ENCODE results near the gene MAGEA9.

DNA sequence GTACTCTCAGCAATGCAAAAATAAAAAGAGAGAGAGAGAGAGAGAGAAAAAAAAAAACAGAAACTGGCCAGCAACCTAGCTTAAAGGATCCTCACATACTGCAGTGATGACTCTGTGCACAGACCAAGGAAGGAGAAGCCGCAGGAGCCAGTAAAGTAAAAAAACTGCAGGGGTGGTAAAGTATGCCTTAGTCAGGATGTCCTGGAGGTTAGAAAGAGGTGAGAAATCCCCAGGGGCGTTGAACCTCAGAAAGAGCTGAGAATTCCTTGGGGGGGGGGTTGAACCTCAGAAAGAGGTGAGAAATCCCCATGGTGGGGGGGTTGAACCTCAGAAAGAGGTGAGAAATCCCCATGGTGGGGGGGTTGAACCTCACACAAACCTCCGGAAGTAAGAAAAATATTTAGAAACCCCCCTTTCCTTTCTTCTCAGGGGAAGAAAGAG is 48.0 kb downstream of the MAGEA9 start:
- TF ChIP-seq, protein P1, sequence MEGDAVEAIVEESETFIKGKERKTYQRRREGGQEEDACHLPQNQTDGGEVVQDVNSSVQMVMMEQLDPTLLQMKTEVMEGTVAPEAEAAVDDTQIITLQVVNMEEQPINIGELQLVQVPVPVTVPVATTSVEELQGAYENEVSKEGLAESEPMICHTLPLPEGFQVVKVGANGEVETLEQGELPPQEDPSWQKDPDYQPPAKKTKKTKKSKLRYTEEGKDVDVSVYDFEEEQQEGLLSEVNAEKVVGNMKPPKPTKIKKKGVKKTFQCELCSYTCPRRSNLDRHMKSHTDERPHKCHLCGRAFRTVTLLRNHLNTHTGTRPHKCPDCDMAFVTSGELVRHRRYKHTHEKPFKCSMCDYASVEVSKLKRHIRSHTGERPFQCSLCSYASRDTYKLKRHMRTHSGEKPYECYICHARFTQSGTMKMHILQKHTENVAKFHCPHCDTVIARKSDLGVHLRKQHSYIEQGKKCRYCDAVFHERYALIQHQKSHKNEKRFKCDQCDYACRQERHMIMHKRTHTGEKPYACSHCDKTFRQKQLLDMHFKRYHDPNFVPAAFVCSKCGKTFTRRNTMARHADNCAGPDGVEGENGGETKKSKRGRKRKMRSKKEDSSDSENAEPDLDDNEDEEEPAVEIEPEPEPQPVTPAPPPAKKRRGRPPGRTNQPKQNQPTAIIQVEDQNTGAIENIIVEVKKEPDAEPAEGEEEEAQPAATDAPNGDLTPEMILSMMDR (IDR thresholded peaks at IDR 0.05) = no peak
- no peak for TF ChIP-seq EZH2 (IDR thresholded peaks at IDR 0.05; ENCODE audit: borderline replicate concordance, insufficient read depth, low read depth, low read length, poor library complexity, severe bottlenecking)

All from B cell (primary cell).